HEK293 (cell line): ENCODE results near the gene WWOX.

Experiments used
- CTCF ChIA-PET: fragments of 350-600 bp; formaldehyde crosslinking; extraction: SDS; loops from one replicate; lab custom pipeline; 2021; ENCODE audit warnings: antibody characterized with exemption; lab: Yijun Ruan, JAX
- POLR2A ChIA-PET: fragments of 300-600 bp; formaldehyde crosslinking; extraction: SDS; loops from one replicate; lab custom pipeline; 2020; ENCODE audit warnings: antibody characterized with exemption, inconsistent platforms; lab: Yijun Ruan, JAX
- H3K27ac ChIP-seq: fragments of 200-500 bp; sonication (Bioruptor generic); 2 replicates; pipeline ENCODE4 v1.5.1; 2014; ENCODE audit warnings: low read depth, low read length, control low read depth, inconsistent platforms; ENCODE audit errors: extremely low read depth
- H3K36me3 ChIP-seq, 2 experiments: fragments of 200-500 bp in 1 of 2; sonication (Bioruptor generic) in 1 of 2; 1 replicate in 1 of 2; 2 replicates in 1 of 2; pipeline ENCODE4 v1.5.1; 2014 to 2017; ENCODE audit warnings: inconsistent platforms in 2 of 2, low read length in 2 of 2; ENCODE audit not compliant: control insufficient read depth in 2 of 2, insufficient read depth in 1 of 2
- H3K4me1 ChIP-seq: fragments of 200-500 bp; sonication (Bioruptor generic); 2 replicates; pipeline ENCODE4 v1.5.1; 2014; ENCODE audit warnings: mild to moderate bottlenecking, low read length, inconsistent platforms; ENCODE audit not compliant: control insufficient read depth, insufficient read depth
- H3K4me3 ChIP-seq: 2 replicates; pipeline ENCODE4 v1.5.1; 2011; ENCODE audit warnings: low read depth, mild to moderate bottlenecking, control low read depth, low read length, moderate library complexity
- H3K9me3 ChIP-seq: fragments of 200-500 bp; sonication (Bioruptor generic); 2 replicates; pipeline ENCODE4 v1.5.1; 2014; ENCODE audit warnings: low read depth, low read length, inconsistent platforms; ENCODE audit not compliant: control insufficient read depth, insufficient read depth
- AEBP2 ChIP-seq: fragments of 450-650 bp; formaldehyde crosslinking; IDR thresholded peaks from 2 replicates; pipeline ENCODE4 v1.5.1; 2016; ENCODE audit warnings: missing biosample characterization, missing genetic modification characterization, borderline replicate concordance
- ATF2 ChIP-seq: fragments of 450-650 bp; formaldehyde crosslinking; IDR thresholded peaks from 2 replicates; pipeline ENCODE4 v1.5.1; 2016; ENCODE audit warnings: missing biosample characterization, missing genetic modification characterization, low read depth
- EGR2 ChIP-seq: fragments of 450-650 bp; formaldehyde crosslinking; IDR thresholded peaks from 2 replicates; pipeline ENCODE4 v1.5.1; 2016; ENCODE audit warnings: low read depth, missing biosample characterization, missing genetic modification characterization
- KLF1 ChIP-seq: fragments of 450-650 bp; formaldehyde crosslinking; IDR thresholded peaks from 2 replicates; pipeline ENCODE4 v1.5.1; 2016; ENCODE audit warnings: missing biosample characterization, missing genetic modification characterization
- KLF8 ChIP-seq: fragments of 450-650 bp; formaldehyde crosslinking; IDR thresholded peaks from 2 replicates; pipeline ENCODE4 v1.5.1; 2016; ENCODE audit warnings: missing biosample characterization, missing genetic modification characterization
- MEIS1 ChIP-seq: sonication (generic); formaldehyde crosslinking; IDR thresholded peaks from 2 replicates; pipeline ENCODE4 v1.8.1; 2022; ENCODE audit warnings: missing genetic modification reagents, mild to moderate bottlenecking, borderline replicate concordance
- MZF1 ChIP-seq: fragments of 450-650 bp; formaldehyde crosslinking; IDR thresholded peaks from 2 replicates; pipeline ENCODE4 v1.5.1; 2017; ENCODE audit warnings: missing biosample characterization, missing genetic modification characterization, borderline replicate concordance
- PRDM10 ChIP-seq: fragments of 450-650 bp; formaldehyde crosslinking; IDR thresholded peaks from 2 replicates; pipeline ENCODE4 v1.5.1; 2016; ENCODE audit warnings: missing biosample characterization, missing genetic modification characterization
- ZEB2 ChIP-seq: fragments of 450-650 bp; formaldehyde crosslinking; IDR thresholded peaks from 2 replicates; pipeline ENCODE4 v1.5.1; 2016; ENCODE audit warnings: missing biosample characterization, missing genetic modification characterization
- ZNF112 ChIP-seq: fragments of 450-650 bp; formaldehyde crosslinking; IDR thresholded peaks from 2 replicates; pipeline ENCODE4 v1.5.0; 2017; ENCODE audit warnings: missing biosample characterization, missing genetic modification characterization
- ZNF239 ChIP-seq: fragments of 450-650 bp; formaldehyde crosslinking; IDR thresholded peaks from 2 replicates; pipeline ENCODE4 v1.5.1; 2016; ENCODE audit warnings: missing biosample characterization, missing genetic modification characterization
- ZNF274 ChIP-seq, 2 experiments: fragments of 200-500 bp in 1 of 2; fragments of 450-650 bp in 1 of 2; sonication (Bioruptor generic) in 1 of 2; formaldehyde crosslinking in 1 of 2; IDR thresholded peaks; 2 replicates each; pipeline versions ENCODE4 v1.5.1 to v1.6.1; 2014 to 2016; ENCODE audit warnings: borderline replicate concordance in 1 of 2, inconsistent platforms in 1 of 2, low read length in 1 of 2, missing biosample characterization in 1 of 2, missing genetic modification characterization in 1 of 2
- ZNF311 ChIP-seq: fragments of 450-650 bp; formaldehyde crosslinking; IDR thresholded peaks from 2 replicates; pipeline ENCODE4 v1.5.1; 2017; ENCODE audit warnings: missing biosample characterization, missing genetic modification characterization, borderline replicate concordance
- ZNF473 ChIP-seq: fragments of 450-650 bp; formaldehyde crosslinking; IDR thresholded peaks from 2 replicates; pipeline ENCODE4 v1.5.1; 2017; ENCODE audit warnings: missing biosample characterization, missing genetic modification characterization
- ZNF621 ChIP-seq: fragments of 450-650 bp; formaldehyde crosslinking; IDR thresholded peaks from 2 replicates; pipeline ENCODE4 v1.5.1; 2017; ENCODE audit warnings: missing biosample characterization, missing genetic modification characterization
- ZNF701 ChIP-seq: fragments of 450-650 bp; formaldehyde crosslinking; IDR thresholded peaks from 2 replicates; pipeline ENCODE4 v1.5.1; 2016; ENCODE audit warnings: missing biosample characterization, missing genetic modification characterization
- ZNF768 ChIP-seq: fragments of 450-650 bp; formaldehyde crosslinking; IDR thresholded peaks from 2 replicates; pipeline ENCODE4 v1.5.1; 2018; ENCODE audit warnings: missing biosample characterization, mild to moderate bottlenecking, missing genetic modification characterization
- ZSCAN30 ChIP-seq: fragments of 450-650 bp; IDR thresholded peaks from 2 replicates; pipeline ENCODE4 v1.5.1; 2018; ENCODE audit warnings: missing biosample characterization, mild to moderate bottlenecking, missing genetic modification characterization, moderate library complexity
- ZSCAN5A ChIP-seq: fragments of 450-650 bp; formaldehyde crosslinking; IDR thresholded peaks from 2 replicates; pipeline ENCODE4 v1.5.1; 2016; ENCODE audit warnings: missing biosample characterization, missing genetic modification characterization

Gene WWOX

GRCh38 chr16:78619811-78620210 is 520.4 kb downstream of the WWOX start (continued):
- TF ChIP-seq ZNF112 (no peak), ZNF311 (no peak), ZSCAN30 (tag by site-specific recombination) (no peak), ZSCAN5A (tag by site-specific recombination) (no peak), AEBP2 (tag by site-specific recombination) (no peak), KLF8 (tag by site-specific recombination) (no peak), MEIS1 (CRISPR knock-in tag) (no peak), ZNF274 (IDR thresholded peaks at IDR 0.05; ENCODE audit: low read length) (no peak), ZNF274 (tag by site-specific recombination; IDR thresholded peaks at IDR 0.05; ENCODE audit: borderline replicate concordance) (no peak)

GRCh38 chr16:78620291-78620690 is 520.8 kb downstream of the WWOX start:
- TF ChIP-seq MZF1 (tag by site-specific recombination) (no peak), ZEB2 (tag by site-specific recombination) (no peak), ZNF621 (tag by site-specific recombination) (no peak), ATF2 (no peak), ZNF473 (tag by site-specific recombination) (no peak), PRDM10 (tag by site-specific recombination) (no peak), ZNF701 (tag by site-specific recombination) (no peak), KLF1 (no peak), ZNF239 (tag by site-specific recombination) (no peak), ZNF768 (tag by site-specific recombination) (no peak), EGR2 (no peak)
- Histone ChIP-seq H3K9me3 (no peaks in the 10 kb centered on the region), H3K4me1 (no peaks in the 10 kb centered on the region), H3K36me3 (no peaks in the 10 kb centered on the region), H3K4me3 (no peak overlapping the region), H3K27ac (no peak overlapping the region)
- CTCF ChIA-PET: no interaction called here
- POLR2A ChIA-PET: no interaction called here
